K562 (cell line): ENCODE data around the gene MECR. TPM values are rescaled to one million over a fixed set of nuclear protein-coding genes. Genes with fewer than 3 reads are reported as not detected.

Experiments
- HSF4 ChIP-seq: fragments of 250-450 bp; sonication (Bioruptor Pico); IDR thresholded peaks from 2 replicates; pipeline ENCODE4 v2.1.2; 2022; ENCODE audit warnings: mild to moderate bottlenecking, moderate library complexity, borderline replicate concordance
- L3MBTL2 ChIP-seq: fragments of 450-650 bp; IDR thresholded peaks from 2 replicates; pipeline ENCODE4 v1.6.1; 2016; ENCODE audit warnings: mild to moderate bottlenecking, moderate library complexity
- NR4A1 ChIP-seq, 2 experiments: fragments of 250-450 bp in 1 of 2; fragments of 450-650 bp in 1 of 2; sonication (Bioruptor Pico) in 1 of 2; IDR thresholded peaks; 2 replicates each; pipeline versions ENCODE4 v1.4.0 to v1.6.1; 2016 to 2020; ENCODE audit warnings: mild to moderate bottlenecking in 2 of 2, missing compliant biosample characterization in 1 of 2, missing genetic modification characterization in 1 of 2, moderate library complexity in 1 of 2
- SMC3 ChIP-seq: conservative IDR thresholded peaks from 2 replicates; pipeline ENCODE4 v1.6.1; 2011; ENCODE audit warnings: low read depth, low read length, improper control_type of control experiment; ENCODE audit not compliant: insufficient read depth
- STAG1 ChIP-seq: sonication (generic); formaldehyde crosslinking; IDR thresholded peaks from 2 replicates; pipeline ENCODE4 v1.5.0; 2020; ENCODE audit warnings: missing genetic modification reagents, borderline replicate concordance
- polyA plus RNA-seq, 8 experiments: library from polyadenylated mRNA; depleted of rRNA in 4 of 8; stranded (reverse) in 5 of 8; unstranded in 3 of 8; fragments of >200 nt; fragmentation: Nextera tagmentation in 2 of 8; fragmentation: Illumina TruSeq in 1 of 8; extraction: Ambion mirVana in 2 of 8; extraction: Trizol in 1 of 8; gene quantifications; 2 replicates each; pipeline versions ENCODE4 v1.2.1 to v1.2.3, GENCODE V29; 2011 to 2014; ENCODE audit warnings: inconsistent platforms in 1 of 8, missing spikeins in 1 of 8
- total RNA-seq, 7 experiments: library from RNA; depleted of rRNA in 6 of 7; stranded (reverse); fragments of >200 nt in 6 of 7; fragmentation: Illumina TruSeq in 2 of 7; extraction: Trizol in 2 of 7; gene quantifications; 2 replicates each; pipeline versions ENCODE4 v1.2.1 to v1.2.3, GENCODE V29; 2011 to 2021; ENCODE audit warnings: low replicate concordance in 1 of 7
- TF ChIP-seq, protein P1 (sequence below): sonication (generic); formaldehyde crosslinking; IDR thresholded peaks from 2 replicates; pipeline ENCODE4 v1.8.1; 2023; ENCODE audit warnings: mild to moderate bottlenecking, missing genetic modification reagents
- TF ChIP-seq, protein P2 (sequence below): fragments of 450-650 bp; formaldehyde crosslinking; IDR thresholded peaks from 2 replicates; pipeline ENCODE4 v1.4.0; 2020; ENCODE audit warnings: mild to moderate bottlenecking, moderate library complexity
- TF ChIP-seq, protein P3 (sequence below), 2 experiments: fragments of 450-650 bp; formaldehyde crosslinking in 1 of 2; IDR thresholded peaks; 2 replicates each; pipeline versions ENCODE4 v1.4.0 to v1.6.1; 2014 to 2020; ENCODE audit warnings: mild to moderate bottlenecking in 2 of 2, borderline replicate concordance in 1 of 2, low read depth in 1 of 2
- TF ChIP-seq, protein P4 (sequence below): fragments of 200-800 bp; sonication (Bioruptor generic); IDR thresholded peaks from 2 replicates; pipeline ENCODE4 v1.6.1; 2016; ENCODE audit warnings: missing genetic modification characterization, missing compliant biosample characterization

MECR gene
- total and polyA plus RNA-seq, 9 of the 15 experiments (the other 6 are each of a cell fraction or from before 2014, with no cell fraction given), result 10.4 to 58.6 (median 42.9) TPM

DNA sequence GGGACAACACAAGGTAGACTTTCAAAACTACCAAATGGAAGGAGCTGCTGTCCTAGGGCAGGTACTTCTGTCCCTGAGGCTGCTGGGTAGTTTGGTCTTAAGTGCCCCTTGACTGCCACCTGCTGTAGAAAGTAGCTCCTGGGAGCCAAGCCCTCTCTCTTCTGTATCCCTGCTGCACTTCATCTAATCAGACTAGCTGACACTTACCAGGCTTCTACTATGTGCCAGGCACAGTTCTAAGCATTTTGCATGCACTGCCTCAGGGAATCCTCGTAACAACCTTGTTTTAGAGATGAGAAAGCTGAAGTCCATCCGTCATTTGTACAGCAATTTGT lies 33.2 kb downstream of the MECR start (continued):
- TF ChIP-seq, protein P1, sequence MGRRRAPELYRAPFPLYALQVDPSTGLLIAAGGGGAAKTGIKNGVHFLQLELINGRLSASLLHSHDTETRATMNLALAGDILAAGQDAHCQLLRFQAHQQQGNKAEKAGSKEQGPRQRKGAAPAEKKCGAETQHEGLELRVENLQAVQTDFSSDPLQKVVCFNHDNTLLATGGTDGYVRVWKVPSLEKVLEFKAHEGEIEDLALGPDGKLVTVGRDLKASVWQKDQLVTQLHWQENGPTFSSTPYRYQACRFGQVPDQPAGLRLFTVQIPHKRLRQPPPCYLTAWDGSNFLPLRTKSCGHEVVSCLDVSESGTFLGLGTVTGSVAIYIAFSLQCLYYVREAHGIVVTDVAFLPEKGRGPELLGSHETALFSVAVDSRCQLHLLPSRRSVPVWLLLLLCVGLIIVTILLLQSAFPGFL (CRISPR knock-in tag), result no peak
- no peak for TF ChIP-seq L3MBTL2
- TF ChIP-seq SMC3, result peak; percentile 75
- no peak for TF ChIP-seq NR4A1 (CRISPR knock-in tag; IDR thresholded peaks at IDR 0.05)
- TF ChIP-seq NR4A1 (tag; IDR thresholded peaks at IDR 0.05), result 0 out of 2 replicates have a peak, but pooled peaks have one; percentile 27
- TF ChIP-seq, protein P2, sequence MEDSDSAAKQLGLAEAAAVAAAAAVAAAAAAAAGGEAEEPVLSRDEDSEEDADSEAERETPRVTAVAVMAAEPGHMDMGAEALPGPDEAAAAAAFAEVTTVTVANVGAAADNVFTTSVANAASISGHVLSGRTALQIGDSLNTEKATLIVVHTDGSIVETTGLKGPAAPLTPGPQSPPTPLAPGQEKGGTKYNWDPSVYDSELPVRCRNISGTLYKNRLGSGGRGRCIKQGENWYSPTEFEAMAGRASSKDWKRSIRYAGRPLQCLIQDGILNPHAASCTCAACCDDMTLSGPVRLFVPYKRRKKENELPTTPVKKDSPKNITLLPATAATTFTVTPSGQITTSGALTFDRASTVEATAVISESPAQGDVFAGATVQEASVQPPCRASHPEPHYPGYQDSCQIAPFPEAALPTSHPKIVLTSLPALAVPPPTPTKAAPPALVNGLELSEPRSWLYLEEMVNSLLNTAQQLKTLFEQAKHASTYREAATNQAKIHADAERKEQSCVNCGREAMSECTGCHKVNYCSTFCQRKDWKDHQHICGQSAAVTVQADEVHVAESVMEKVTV (CRISPR knock-in tag), result 0 out of 2 replicates have a peak, but pooled peaks have one; percentile 54
- TF ChIP-seq HSF4 (CRISPR knock-in tag), result 0 out of 2 replicates have a peak, but pooled peaks have one; percentile 45
- TF ChIP-seq, protein P3, sequence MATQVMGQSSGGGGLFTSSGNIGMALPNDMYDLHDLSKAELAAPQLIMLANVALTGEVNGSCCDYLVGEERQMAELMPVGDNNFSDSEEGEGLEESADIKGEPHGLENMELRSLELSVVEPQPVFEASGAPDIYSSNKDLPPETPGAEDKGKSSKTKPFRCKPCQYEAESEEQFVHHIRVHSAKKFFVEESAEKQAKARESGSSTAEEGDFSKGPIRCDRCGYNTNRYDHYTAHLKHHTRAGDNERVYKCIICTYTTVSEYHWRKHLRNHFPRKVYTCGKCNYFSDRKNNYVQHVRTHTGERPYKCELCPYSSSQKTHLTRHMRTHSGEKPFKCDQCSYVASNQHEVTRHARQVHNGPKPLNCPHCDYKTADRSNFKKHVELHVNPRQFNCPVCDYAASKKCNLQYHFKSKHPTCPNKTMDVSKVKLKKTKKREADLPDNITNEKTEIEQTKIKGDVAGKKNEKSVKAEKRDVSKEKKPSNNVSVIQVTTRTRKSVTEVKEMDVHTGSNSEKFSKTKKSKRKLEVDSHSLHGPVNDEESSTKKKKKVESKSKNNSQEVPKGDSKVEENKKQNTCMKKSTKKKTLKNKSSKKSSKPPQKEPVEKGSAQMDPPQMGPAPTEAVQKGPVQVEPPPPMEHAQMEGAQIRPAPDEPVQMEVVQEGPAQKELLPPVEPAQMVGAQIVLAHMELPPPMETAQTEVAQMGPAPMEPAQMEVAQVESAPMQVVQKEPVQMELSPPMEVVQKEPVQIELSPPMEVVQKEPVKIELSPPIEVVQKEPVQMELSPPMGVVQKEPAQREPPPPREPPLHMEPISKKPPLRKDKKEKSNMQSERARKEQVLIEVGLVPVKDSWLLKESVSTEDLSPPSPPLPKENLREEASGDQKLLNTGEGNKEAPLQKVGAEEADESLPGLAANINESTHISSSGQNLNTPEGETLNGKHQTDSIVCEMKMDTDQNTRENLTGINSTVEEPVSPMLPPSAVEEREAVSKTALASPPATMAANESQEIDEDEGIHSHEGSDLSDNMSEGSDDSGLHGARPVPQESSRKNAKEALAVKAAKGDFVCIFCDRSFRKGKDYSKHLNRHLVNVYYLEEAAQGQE (IDR thresholded peaks at IDR 0.05; ENCODE audit: borderline replicate concordance), result peak; percentile 80
- TF ChIP-seq, protein P3 (CRISPR knock-in tag; IDR thresholded peaks at IDR 0.05; ENCODE audit: low read depth), result no peak
- TF ChIP-seq, protein P4, sequence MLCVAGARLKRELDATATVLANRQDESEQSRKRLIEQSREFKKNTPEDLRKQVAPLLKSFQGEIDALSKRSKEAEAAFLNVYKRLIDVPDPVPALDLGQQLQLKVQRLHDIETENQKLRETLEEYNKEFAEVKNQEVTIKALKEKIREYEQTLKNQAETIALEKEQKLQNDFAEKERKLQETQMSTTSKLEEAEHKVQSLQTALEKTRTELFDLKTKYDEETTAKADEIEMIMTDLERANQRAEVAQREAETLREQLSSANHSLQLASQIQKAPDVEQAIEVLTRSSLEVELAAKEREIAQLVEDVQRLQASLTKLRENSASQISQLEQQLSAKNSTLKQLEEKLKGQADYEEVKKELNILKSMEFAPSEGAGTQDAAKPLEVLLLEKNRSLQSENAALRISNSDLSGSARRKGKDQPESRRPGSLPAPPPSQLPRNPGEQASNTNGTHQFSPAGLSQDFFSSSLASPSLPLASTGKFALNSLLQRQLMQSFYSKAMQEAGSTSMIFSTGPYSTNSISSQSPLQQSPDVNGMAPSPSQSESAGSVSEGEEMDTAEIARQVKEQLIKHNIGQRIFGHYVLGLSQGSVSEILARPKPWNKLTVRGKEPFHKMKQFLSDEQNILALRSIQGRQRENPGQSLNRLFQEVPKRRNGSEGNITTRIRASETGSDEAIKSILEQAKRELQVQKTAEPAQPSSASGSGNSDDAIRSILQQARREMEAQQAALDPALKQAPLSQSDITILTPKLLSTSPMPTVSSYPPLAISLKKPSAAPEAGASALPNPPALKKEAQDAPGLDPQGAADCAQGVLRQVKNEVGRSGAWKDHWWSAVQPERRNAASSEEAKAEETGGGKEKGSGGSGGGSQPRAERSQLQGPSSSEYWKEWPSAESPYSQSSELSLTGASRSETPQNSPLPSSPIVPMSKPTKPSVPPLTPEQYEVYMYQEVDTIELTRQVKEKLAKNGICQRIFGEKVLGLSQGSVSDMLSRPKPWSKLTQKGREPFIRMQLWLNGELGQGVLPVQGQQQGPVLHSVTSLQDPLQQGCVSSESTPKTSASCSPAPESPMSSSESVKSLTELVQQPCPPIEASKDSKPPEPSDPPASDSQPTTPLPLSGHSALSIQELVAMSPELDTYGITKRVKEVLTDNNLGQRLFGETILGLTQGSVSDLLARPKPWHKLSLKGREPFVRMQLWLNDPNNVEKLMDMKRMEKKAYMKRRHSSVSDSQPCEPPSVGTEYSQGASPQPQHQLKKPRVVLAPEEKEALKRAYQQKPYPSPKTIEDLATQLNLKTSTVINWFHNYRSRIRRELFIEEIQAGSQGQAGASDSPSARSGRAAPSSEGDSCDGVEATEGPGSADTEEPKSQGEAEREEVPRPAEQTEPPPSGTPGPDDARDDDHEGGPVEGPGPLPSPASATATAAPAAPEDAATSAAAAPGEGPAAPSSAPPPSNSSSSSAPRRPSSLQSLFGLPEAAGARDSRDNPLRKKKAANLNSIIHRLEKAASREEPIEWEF (CRISPR knock-in tag), result no peak
- 0 out of 2 replicates have a peak, but pooled peaks have one; percentile 3 for TF ChIP-seq STAG1 (CRISPR knock-in tag)
